GM12878 (cell line): Measurements from ENCODE around the gene GSK3A.

ENCODE experiments used
- CEBPB ChIP-seq, 2 experiments: fragments of 150-350 bp in 1 of 2; IDR thresholded peaks; 2 replicates each; pipeline ENCODE4 v1.6.1; 2012 to 2014; ENCODE audit warnings: low read depth in 2 of 2, low read length in 2 of 2, borderline replicate concordance in 1 of 2, inconsistent platforms in 1 of 2
- CTCF ChIP-seq, 3 experiments: IDR thresholded peaks in 2 of 3; conservative IDR thresholded peaks in 1 of 3; 2 replicates each; pipeline ENCODE4 v1.5.1; 2011; ENCODE audit warnings: low read depth in 3 of 3, low read length in 3 of 3, mild to moderate bottlenecking in 3 of 3, control low read depth in 2 of 3, moderate library complexity in 2 of 3, inconsistent platforms in 1 of 3, mixed read lengths in 1 of 3; ENCODE audit not compliant: control insufficient read depth in 2 of 3, insufficient read depth in 1 of 3; ENCODE audit errors: extremely low read depth in 1 of 3
- EZH2 ChIP-seq: IDR thresholded peaks from 2 replicates; pipeline ENCODE4 v1.6.1; 2012; ENCODE audit warnings: low read depth, mild to moderate bottlenecking, control low read depth, inconsistent platforms, low read length, borderline replicate concordance; ENCODE audit not compliant: control insufficient read depth
- IRF5 ChIP-seq: fragments of 450-650 bp; IDR thresholded peaks from 2 replicates; pipeline ENCODE4 v1.6.1; 2017; ENCODE audit warnings: borderline replicate concordance
- NFYA ChIP-seq: IDR thresholded peaks from 2 replicates; pipeline ENCODE4 v1.6.1; 2011; ENCODE audit warnings: low read depth, mild to moderate bottlenecking, low read length, improper control_type of control experiment, borderline replicate concordance
- REST ChIP-seq: IDR thresholded peaks from 2 replicates; pipeline ENCODE4 v1.6.1; 2012; ENCODE audit warnings: mild to moderate bottlenecking, low read depth, low read length
- SMARCA5 ChIP-seq: fragments of 450-650 bp; IDR thresholded peaks from 2 replicates; pipeline ENCODE4 v1.6.1; 2017; ENCODE audit warnings: mild to moderate bottlenecking
- TAF1 ChIP-seq: IDR thresholded peaks from 2 replicates; pipeline ENCODE4 v1.6.1; 2011; ENCODE audit warnings: mild to moderate bottlenecking, low read depth, low read length, borderline replicate concordance
- ZSCAN29 ChIP-seq: fragments of 450-650 bp; IDR thresholded peaks from 2 replicates; pipeline ENCODE4 v1.6.1; 2017; ENCODE audit warnings: mild to moderate bottlenecking, moderate library complexity

GRCh38 chr19:42234364-42234763 lies 8.0 kb downstream of the GSK3A start:
- no peak for TF ChIP-seq TAF1
- TF ChIP-seq CEBPB (IDR thresholded peaks at IDR 0.05; ENCODE audit: borderline replicate concordance in 1 of 2, low read depth in 2 of 2, low read length in 2 of 2) = no peak
- TF ChIP-seq ZSCAN29 = no peak
- TF ChIP-seq CTCF (IDR thresholded peaks at IDR 0.05 in 2 of 3, conservative IDR thresholded peaks at IDR 0.05 in 1 of 3; ENCODE audit: control insufficient read depth in 2 of 3, extremely low read depth in 1 of 3, insufficient read depth in 1 of 3, low read depth in 3 of 3, low read length in 3 of 3) = no peak
- no peak for TF ChIP-seq IRF5
- no peak for TF ChIP-seq SMARCA5
- no peak for TF ChIP-seq NFYA
- no peak for TF ChIP-seq EZH2
- TF ChIP-seq REST = no peak
